HepG2 (cell line): ENCODE results near the gene CD274. TPM values are rescaled to one million over a fixed set of nuclear protein-coding genes. Genes with fewer than 3 reads are reported as not detected.

Experiments used
- AKNA ChIP-seq: sonication (generic); formaldehyde crosslinking; IDR thresholded peaks from 2 replicates; pipeline ENCODE4 v1.4.0; 2020; ENCODE audit warnings: missing genetic modification reagents, borderline replicate concordance
- ATF6 ChIP-seq: sonication (generic); formaldehyde crosslinking; conservative IDR thresholded peaks from 2 replicates; pipeline ENCODE4 v1.4.0; 2020; ENCODE audit warnings: missing genetic modification reagents
- CCDC6 ChIP-seq: sonication (generic); formaldehyde crosslinking; IDR thresholded peaks from 2 replicates; pipeline ENCODE4 v1.8.1; 2022; ENCODE audit warnings: mild to moderate bottlenecking, missing genetic modification reagents, moderate library complexity
- DR1 ChIP-seq: sonication (generic); formaldehyde crosslinking; IDR thresholded peaks from 2 replicates; pipeline ENCODE4 v1.8.0; 2021; ENCODE audit warnings: mild to moderate bottlenecking, missing genetic modification reagents, inconsistent platforms
- GABPB1 ChIP-seq: IDR thresholded peaks from 2 replicates; pipeline ENCODE4 v1.6.1; 2016; ENCODE audit warnings: mild to moderate bottlenecking, missing genetic modification reagents, moderate library complexity, missing compliant biosample characterization
- HNF4G ChIP-seq, 2 experiments: sonication (generic) in 1 of 2; formaldehyde crosslinking in 1 of 2; IDR thresholded peaks; 2 replicates each; pipeline versions ENCODE4 v1.4.0 to v1.6.1; 2011 to 2020; ENCODE audit warnings: borderline replicate concordance in 2 of 2, low read depth in 2 of 2, mild to moderate bottlenecking in 2 of 2, low read length in 1 of 2, missing genetic modification reagents in 1 of 2, moderate library complexity in 1 of 2
- NONO ChIP-seq, 2 experiments: fragments of 450-650 bp in 1 of 2; sonication (generic) in 1 of 2; formaldehyde crosslinking in 1 of 2; IDR thresholded peaks in 1 of 2; conservative IDR thresholded peaks in 1 of 2; 2 replicates each; pipeline versions ENCODE4 v1.6.1 to v1.8.0; 2017 to 2022; ENCODE audit warnings: mild to moderate bottlenecking in 1 of 2, missing genetic modification reagents in 1 of 2, moderate library complexity in 1 of 2
- PHF21A ChIP-seq: sonication (generic); formaldehyde crosslinking; IDR thresholded peaks from 2 replicates; pipeline ENCODE4 v1.5.0; 2020; ENCODE audit warnings: mild to moderate bottlenecking, missing genetic modification reagents
- RAD21 ChIP-seq: fragments of 450-650 bp; formaldehyde crosslinking; IDR thresholded peaks from 2 replicates; pipeline ENCODE4 v1.5.0; 2020; ENCODE audit warnings: mild to moderate bottlenecking
- SNAPC5 ChIP-seq: sonication (generic); formaldehyde crosslinking; IDR thresholded peaks from 2 replicates; pipeline ENCODE4 v1.8.1; 2023; ENCODE audit warnings: mild to moderate bottlenecking, missing genetic modification reagents, borderline replicate concordance
- SRF ChIP-seq: IDR thresholded peaks from 2 replicates; pipeline ENCODE4 v1.6.1; 2011; ENCODE audit warnings: mild to moderate bottlenecking, low read depth, low read length, moderate library complexity
- SYNCRIP ChIP-seq: fragments of 200-400 bp; formaldehyde crosslinking; IDR thresholded peaks from 2 replicates; pipeline ENCODE4 v1.6.1; 2018; ENCODE audit warnings: mild to moderate bottlenecking, low read depth, low read length; ENCODE audit not compliant: insufficient read depth
- TFDP2 ChIP-seq: sonication (generic); formaldehyde crosslinking; IDR thresholded peaks from 2 replicates; pipeline ENCODE4 v1.4.0; 2020; ENCODE audit warnings: missing genetic modification reagents
- ZKSCAN8 ChIP-seq: IDR thresholded peaks from 2 replicates; pipeline ENCODE4 v1.6.1; 2016; ENCODE audit warnings: borderline replicate concordance, missing genetic modification reagents, missing compliant biosample characterization
- ZNF30 ChIP-seq: sonication (generic); formaldehyde crosslinking; IDR thresholded peaks from 2 replicates; pipeline ENCODE4 v1.5.0; 2020; ENCODE audit warnings: mild to moderate bottlenecking, missing genetic modification reagents
- ZNF564 ChIP-seq: sonication (generic); formaldehyde crosslinking; IDR thresholded peaks from 2 replicates; pipeline ENCODE4 v1.8.1; 2023; ENCODE audit warnings: mild to moderate bottlenecking, missing genetic modification reagents
- ZNF576 ChIP-seq: sonication (generic); formaldehyde crosslinking; IDR thresholded peaks from 2 replicates; pipeline ENCODE4 v1.4.0; 2020; ENCODE audit warnings: mild to moderate bottlenecking, missing genetic modification reagents
- ZNF644 ChIP-seq: IDR thresholded peaks from 2 replicates; pipeline ENCODE4 v1.6.1; 2016; ENCODE audit warnings: low read depth
- ZNF761 ChIP-seq: sonication (generic); formaldehyde crosslinking; conservative IDR thresholded peaks from 2 replicates; pipeline ENCODE4 v1.4.0; 2020; ENCODE audit warnings: mild to moderate bottlenecking, missing genetic modification reagents
- ZNF788 ChIP-seq: sonication (generic); formaldehyde crosslinking; IDR thresholded peaks from 2 replicates; pipeline ENCODE4 v1.5.0; 2020; ENCODE audit warnings: mild to moderate bottlenecking, missing genetic modification reagents, borderline replicate concordance
- polyA plus RNA-seq, 8 experiments: library from polyadenylated mRNA; depleted of rRNA in 3 of 8; stranded (reverse) in 7 of 8; unstranded in 1 of 8; fragments of >200 nt; fragmentation: Illumina TruSeq in 4 of 8; extraction: Trizol in 4 of 8; gene quantifications; 2 replicates each; pipeline versions ENCODE4 v1.2.1 to v1.2.3, GENCODE V29; 2011 to 2016; ENCODE audit warnings: low read depth in 4 of 8, missing spikeins in 1 of 8, mixed read lengths in 1 of 8; ENCODE audit not compliant: insufficient read depth in 1 of 8
- total RNA-seq, 5 experiments: library from RNA; depleted of rRNA; stranded (reverse); fragments of >200 nt; fragmentation: Illumina TruSeq; extraction: Trizol; gene quantifications; 2 replicates each; pipeline ENCODE4 v1.2.3, GENCODE V29; 2016; ENCODE audit warnings: low read depth in 1 of 5

The CD274 gene
- total and polyA plus RNA-seq, 2 of the 13 experiments (the other 11 are each of a cell fraction or from before 2014, with no cell fraction given): 0.17 to 0.49 TPM

- TF ChIP-seq GABPB1 (CRISPR knock-in tag) (peak; percentile 86), ZNF761 (no peak), ZKSCAN8 (CRISPR knock-in tag) (0 out of 2 replicates have a peak, but pooled peaks have one; percentile 52), CCDC6 (CRISPR knock-in tag) (peak; percentile 29; the same call in 1 of the 2 replicates), NONO (IDR thresholded peaks at IDR 0.05) (no peak), NONO (CRISPR knock-in tag; conservative IDR thresholded peaks at IDR 0.05) (peak; percentile 65; the same call in 1 of the 2 replicates), AKNA (no peak), ZNF788 (CRISPR knock-in tag) (peak; percentile 63; the same call in 1 of the 2 replicates), ZNF644 (CRISPR knock-in tag) (0 out of 2 replicates have a peak, but pooled peaks have one; percentile 61), ZNF576 (CRISPR knock-in tag) (no peak), TFDP2 (CRISPR knock-in tag) (peak; percentile 85), ATF6 (CRISPR knock-in tag) (no peak), ZNF30 (CRISPR knock-in tag) (no peak), RAD21 (CRISPR knock-in tag) (peak; percentile 79), DR1 (CRISPR knock-in tag) (peak; percentile 35; the same call in 1 of the 2 replicates), SRF (no peak), SYNCRIP (no peak), HNF4G (IDR thresholded peaks at IDR 0.05; ENCODE audit: borderline replicate concordance, low read depth, low read length) (no peak), HNF4G (CRISPR knock-in tag; IDR thresholded peaks at IDR 0.05; ENCODE audit: borderline replicate concordance, low read depth) (no peak), SNAPC5 (CRISPR knock-in tag) (no peak), ZNF564 (CRISPR knock-in tag) (peak; percentile 89; the same call in 1 of the 2 replicates), PHF21A (CRISPR knock-in tag) (peak; percentile 75; the same call in 1 of the 2 replicates)
These were observed at the start of gene CD274 (continued) for GRCh38 chr9:5450359-5451091.
